ENCODE data around the gene MAML2.

- no peak for TF ChIP-seq CTCF (IDR thresholded peaks at IDR 0.05; ENCODE audit: low read length)
- no peak for TF ChIP-seq EZH2 (optimal IDR thresholded peaks at IDR 0.05; ENCODE audit: low read depth, low read length)
Measured at GRCh38 chr11:96026310-96026709, 316.7 kb downstream of the MAML2 start.

All from MM.1S (cell line).